Vagina (tissue), 2 donors: ENCODE data around the gene DGKD. TPM values are rescaled to one million over a fixed set of nuclear protein-coding genes. Genes with fewer than 3 reads are reported as not detected.

Experiments used
- DNase-seq, 2 donors: peaks; one replicate each; pipeline ENCODE4 v3.0.0-alpha.2; 2017; ENCODE audit errors: extremely low spot score in 2 of 2
- H3K27ac ChIP-seq: fragments of 200-600 bp; sonication (generic); one replicate; pipeline ENCODE4 v1.5.1; 2019
- H3K27me3 ChIP-seq: fragments of 200-600 bp; sonication (generic); one replicate; pipeline ENCODE4 v1.5.1; 2019
- H3K36me3 ChIP-seq, 2 donors: fragments of 200-600 bp; sonication (generic); one replicate each; pipeline ENCODE4 v1.5.1; 2017 to 2019
- H3K4me1 ChIP-seq: fragments of 200-600 bp; sonication (generic); one replicate; pipeline ENCODE4 v1.5.1; 2019
- H3K4me3 ChIP-seq, 2 donors: fragments of 200-600 bp; sonication (generic); 1 replicate in 1 of 2; 2 replicates in 1 of 2; pipeline ENCODE4 v1.5.1; 2016 to 2019
- H3K9me3 ChIP-seq: fragments of 200-600 bp; sonication (generic); one replicate; pipeline ENCODE4 v1.5.1; 2019
- POLR2A ChIP-seq, 2 donors: fragments of 450-650 bp; IDR thresholded peaks; one replicate each; pipeline ENCODE4 v1.6.1; 2017; ENCODE audit warnings: antibody characterized with exemption in 2 of 2, mild to moderate bottlenecking in 2 of 2, moderate library complexity in 2 of 2
- POLR2AphosphoS5 ChIP-seq, 2 donors: sonication (generic); formaldehyde crosslinking; IDR thresholded peaks; one replicate each; pipeline ENCODE4 v1.9.0; 2017; ENCODE audit warnings: antibody characterized with exemption in 2 of 2, mild to moderate bottlenecking in 2 of 2, low read depth in 1 of 2; ENCODE audit not compliant: insufficient read depth in 1 of 2
- intact Hi-C: fragments of 100-400 bp; cut with DNase I; formaldehyde crosslinking; loops from one replicate; pipeline ENCODE4 v1.15.1; 2023
- total RNA-seq: library from RNA; depleted of rRNA; stranded (reverse); fragments of >200 nt; gene quantifications from one replicate; pipeline ENCODE4 v1.2.3, GENCODE V29; 2016
- TF ChIP-seq, protein P1 (sequence below), 3 experiments: fragments of 450-650 bp in 2 of 3; fragments of 200-600 bp in 1 of 3; sonication (generic) in 1 of 3; IDR thresholded peaks; one replicate each; pipeline ENCODE4 v1.5.1; 2017 to 2019; ENCODE audit warnings: antibody characterized with exemption in 3 of 3, mild to moderate bottlenecking in 2 of 3, moderate library complexity in 2 of 3

Gene DGKD
- total RNA-seq, 1 donor from 2014 or later, result 13.3 TPM

DNA sequence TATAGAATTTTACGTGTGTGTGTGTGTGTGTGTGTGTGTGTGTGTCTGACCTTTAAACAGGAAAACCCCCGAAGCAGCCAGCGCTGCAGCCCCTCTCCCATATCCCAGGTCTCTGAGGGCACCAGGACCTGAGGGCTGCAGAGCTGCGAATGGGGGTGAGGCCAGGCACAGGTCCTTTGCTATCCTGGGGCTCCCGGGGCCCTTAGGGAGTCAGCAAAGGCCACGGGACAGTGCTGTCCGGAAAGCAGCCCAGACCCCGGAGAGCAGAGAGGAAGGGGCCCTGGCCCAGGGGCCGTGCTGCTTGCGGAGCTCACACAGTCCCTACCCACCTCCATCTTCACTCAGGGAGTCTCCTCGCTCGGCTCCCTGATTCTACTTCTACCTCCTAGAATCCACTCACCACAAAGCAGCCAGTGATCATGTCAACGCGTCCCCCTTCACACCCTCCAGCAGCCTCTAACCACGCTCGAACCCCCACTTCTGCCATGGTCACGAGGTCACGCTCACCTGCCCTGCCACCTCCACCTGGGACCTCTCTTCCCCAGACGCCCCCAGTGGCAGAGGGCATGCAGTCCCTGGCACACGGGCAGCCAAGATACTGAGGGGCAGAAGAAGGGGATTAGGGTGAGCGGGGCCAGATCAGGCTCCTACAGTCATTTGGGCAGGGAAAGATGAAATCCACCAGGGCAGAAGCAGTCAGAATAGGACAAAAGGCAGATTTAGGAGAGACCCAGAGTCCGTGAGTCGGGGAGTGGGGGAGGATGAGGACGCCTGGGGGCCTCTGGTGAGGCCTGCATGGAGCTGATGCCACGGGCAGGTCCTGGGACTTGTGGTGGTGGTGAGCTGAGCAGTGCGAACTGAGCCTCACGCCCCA is 125.6 kb downstream of the DGKD start:
- Histone ChIP-seq H3K27me3 (no peaks in the 10 kb centered on the region), H3K27ac (no peak overlapping the region), H3K36me3 (peaks cover 0 to 46% of the 10 kb centered on the region in 2 donors), H3K4me1 (no peaks in the 10 kb centered on the region), H3K4me3 (no peak overlapping the region), H3K9me3 (no peaks in the 10 kb centered on the region)
- intact Hi-C loops, result no loop called here
- peak in 1 of 2 donors; percentile 81 for DNase-seq
- TF ChIP-seq POLR2AphosphoS5 (IDR thresholded peaks at IDR 0.05; ENCODE audit: insufficient read depth in 1 of 2, low read depth in 1 of 2), result no peak
- TF ChIP-seq POLR2A (IDR thresholded peaks at IDR 0.05), result no peak
- TF ChIP-seq, protein P1, sequence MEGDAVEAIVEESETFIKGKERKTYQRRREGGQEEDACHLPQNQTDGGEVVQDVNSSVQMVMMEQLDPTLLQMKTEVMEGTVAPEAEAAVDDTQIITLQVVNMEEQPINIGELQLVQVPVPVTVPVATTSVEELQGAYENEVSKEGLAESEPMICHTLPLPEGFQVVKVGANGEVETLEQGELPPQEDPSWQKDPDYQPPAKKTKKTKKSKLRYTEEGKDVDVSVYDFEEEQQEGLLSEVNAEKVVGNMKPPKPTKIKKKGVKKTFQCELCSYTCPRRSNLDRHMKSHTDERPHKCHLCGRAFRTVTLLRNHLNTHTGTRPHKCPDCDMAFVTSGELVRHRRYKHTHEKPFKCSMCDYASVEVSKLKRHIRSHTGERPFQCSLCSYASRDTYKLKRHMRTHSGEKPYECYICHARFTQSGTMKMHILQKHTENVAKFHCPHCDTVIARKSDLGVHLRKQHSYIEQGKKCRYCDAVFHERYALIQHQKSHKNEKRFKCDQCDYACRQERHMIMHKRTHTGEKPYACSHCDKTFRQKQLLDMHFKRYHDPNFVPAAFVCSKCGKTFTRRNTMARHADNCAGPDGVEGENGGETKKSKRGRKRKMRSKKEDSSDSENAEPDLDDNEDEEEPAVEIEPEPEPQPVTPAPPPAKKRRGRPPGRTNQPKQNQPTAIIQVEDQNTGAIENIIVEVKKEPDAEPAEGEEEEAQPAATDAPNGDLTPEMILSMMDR (IDR thresholded peaks at IDR 0.05), result no peak

DNA sequence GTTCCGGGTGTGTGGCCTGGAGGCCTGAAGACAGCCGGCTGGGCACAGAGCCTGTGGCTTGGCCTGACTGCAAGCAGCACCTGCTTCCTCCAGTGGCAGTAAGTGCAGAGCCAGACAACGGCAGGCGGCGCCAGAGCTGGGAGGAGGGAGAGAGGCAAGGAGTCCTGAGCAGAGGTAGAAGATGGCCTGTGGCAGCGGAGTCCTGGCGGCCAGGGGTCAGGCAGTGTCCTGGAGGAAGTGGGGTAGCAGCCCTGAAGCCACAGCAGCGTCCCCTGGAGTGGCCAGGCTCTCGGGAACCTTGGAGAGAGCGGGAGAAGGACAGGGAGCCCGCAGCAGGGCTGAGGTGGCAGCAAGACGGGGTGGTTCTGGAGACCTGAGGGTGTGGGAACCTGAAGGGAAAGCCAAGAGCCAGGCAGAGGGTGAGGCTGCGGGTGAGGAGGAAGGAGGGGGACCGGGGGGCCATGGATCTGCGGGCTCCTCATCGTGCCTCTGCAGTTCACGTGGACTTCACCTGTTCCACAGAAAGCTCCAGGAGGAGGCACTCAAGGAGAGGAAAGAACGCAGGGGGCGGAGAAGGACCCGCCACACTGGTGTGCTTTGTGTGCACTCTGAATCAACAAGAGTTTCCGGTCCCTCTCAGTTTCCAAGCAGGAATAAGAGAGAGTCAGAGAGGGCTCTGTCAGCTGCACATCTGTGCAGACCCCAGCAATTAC is 126.4 kb downstream of the DGKD start:
- Histone ChIP-seq H3K27me3 (no peaks in the 10 kb centered on the region), H3K27ac (no peak overlapping the region), H3K36me3 (peaks cover 0 to 53% of the 10 kb centered on the region in 2 donors), H3K9me3 (no peaks in the 10 kb centered on the region), H3K4me3 (no peak overlapping the region), H3K4me1 (no peaks in the 10 kb centered on the region)
- DNase-seq, result peak in 1 of 2 donors; percentile 85
- intact Hi-C loops, result no loop called here
- no peak for TF ChIP-seq POLR2AphosphoS5 (IDR thresholded peaks at IDR 0.05; ENCODE audit: insufficient read depth in 1 of 2, low read depth in 1 of 2)
- TF ChIP-seq, protein P1 (IDR thresholded peaks at IDR 0.05), result no peak
- TF ChIP-seq POLR2A (IDR thresholded peaks at IDR 0.05), result no peak

DNA sequence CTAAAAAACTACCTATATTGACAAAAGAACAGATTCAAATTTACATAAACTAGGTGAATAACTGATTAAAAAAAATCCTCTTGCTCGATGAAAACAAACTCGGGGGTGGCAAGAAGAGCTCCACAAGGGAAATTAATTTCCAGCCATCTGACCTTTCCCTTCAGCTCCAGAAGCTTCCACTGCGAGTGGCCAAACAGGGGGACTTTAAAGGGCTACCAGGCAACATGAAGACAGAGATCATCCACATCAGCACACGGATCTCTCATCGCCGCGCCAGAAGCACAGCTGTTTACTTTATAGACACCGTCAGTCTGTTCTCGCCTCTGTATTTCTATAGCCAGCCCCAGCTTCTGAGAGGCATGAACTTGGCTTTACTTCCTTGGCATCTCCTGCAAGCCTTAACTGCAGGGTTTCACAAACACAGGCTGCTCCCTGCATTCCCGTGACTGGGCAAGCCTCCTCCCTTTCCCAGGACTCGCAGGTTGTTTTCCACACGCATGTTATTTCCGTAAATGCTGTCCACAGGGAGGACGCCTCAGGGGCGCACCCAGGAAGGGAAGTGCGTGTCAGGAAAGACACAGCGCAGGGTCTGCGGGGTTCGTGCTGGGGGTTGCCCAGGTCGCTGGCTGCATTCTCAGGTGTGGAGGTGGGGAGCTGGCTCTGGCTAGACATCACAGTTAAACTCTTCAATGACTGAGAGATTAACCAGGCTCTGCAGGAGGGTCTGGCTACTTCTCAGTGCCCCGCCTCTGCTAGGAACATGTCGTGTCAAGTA is 127.3 kb downstream of the DGKD start:
- TF ChIP-seq, protein P1 (IDR thresholded peaks at IDR 0.05), result no peak
- no peak for TF ChIP-seq POLR2A (IDR thresholded peaks at IDR 0.05)
- no peak for TF ChIP-seq POLR2AphosphoS5 (IDR thresholded peaks at IDR 0.05; ENCODE audit: insufficient read depth in 1 of 2, low read depth in 1 of 2)
- H3K4me1 ChIP-seq, result no peaks in the 10 kb centered on the region
- intact Hi-C loops, result no loop called here
- H3K27me3 ChIP-seq, result no peaks in the 10 kb centered on the region
- H3K4me3 ChIP-seq, result no peak overlapping the region
- peaks cover 0 to 50% of the 10 kb centered on the region in 2 donors for H3K36me3 ChIP-seq
- no peaks in the 10 kb centered on the region for H3K9me3 ChIP-seq
- H3K27ac ChIP-seq, result no peak overlapping the region
- DNase-seq, result peak; percentile 87 to 96

DNA sequence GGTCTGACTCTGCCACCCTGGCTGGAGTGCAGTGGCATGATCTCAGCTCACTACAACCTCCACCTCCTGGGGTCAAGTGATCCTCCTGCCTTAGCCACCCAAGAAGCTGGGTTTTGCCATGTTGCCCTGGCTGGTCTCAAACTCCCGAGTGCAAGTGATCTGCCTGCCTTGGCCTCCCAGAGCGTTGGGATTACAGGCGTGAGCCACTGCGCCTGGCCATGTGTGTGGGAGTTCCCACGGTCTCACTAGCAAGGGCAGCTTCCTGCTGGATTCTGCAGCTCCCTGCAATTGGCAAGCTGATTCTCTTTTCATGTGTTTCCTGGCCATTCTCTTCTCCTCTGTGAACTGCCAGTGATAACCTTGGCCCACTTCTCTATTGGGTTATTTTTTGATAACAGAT is 128.3 kb downstream of the DGKD start:
- intact Hi-C loops, result no loop called here
- DNase-seq, result peak in 1 of 2 donors; percentile 79
- Histone ChIP-seq H3K27ac (no peak overlapping the region), H3K4me3 (no peak overlapping the region), H3K27me3 (no peaks in the 10 kb centered on the region), H3K36me3 (peaks cover 0 to 40% of the 10 kb centered on the region in 2 donors), H3K4me1 (no peaks in the 10 kb centered on the region), H3K9me3 (no peaks in the 10 kb centered on the region)
- TF ChIP-seq, protein P1 (IDR thresholded peaks at IDR 0.05), result no peak
- no peak for TF ChIP-seq POLR2AphosphoS5 (IDR thresholded peaks at IDR 0.05; ENCODE audit: insufficient read depth in 1 of 2, low read depth in 1 of 2)
- no peak for TF ChIP-seq POLR2A (IDR thresholded peaks at IDR 0.05)
